ENCODE measurements around the gene SLC49A3. TPM values are rescaled to one million over a fixed set of nuclear protein-coding genes. Genes with fewer than 3 reads are reported as not detected.

SLC49A3 gene
- total and polyA plus RNA-seq, 10 of the 15 experiments (the other 5 are each of a cell fraction or from before 2014, with no cell fraction given), result 0.09 to 0.85 (median 0.18) TPM; not detected in 4

GRCh38 chr4:656436-657337 lies 32.3 kb downstream of the SLC49A3 start:
- Histone ChIP-seq H3K27ac (ENCODE audit: control insufficient read depth, insufficient read depth) (no peak overlapping the region), H3K36me3 (ENCODE audit: control insufficient read depth in 2 of 2, insufficient read depth in 2 of 2, low read length in 1 of 2) (no peaks in the 10 kb centered on the region), H3K4me1 (ENCODE audit: control insufficient read depth, insufficient read depth, low read length) (no peaks in the 10 kb centered on the region), H3K9ac (ENCODE audit: control insufficient read depth, insufficient read depth, low read length) (no peak overlapping the region), H3K4me2 (ENCODE audit: control insufficient read depth, insufficient read depth) (no peak overlapping the region), H3K79me2 (ENCODE audit: control insufficient read depth, insufficient read depth, low read length) (no peaks in the 10 kb centered on the region), H3K27me3 (replicated peaks in 1 of 2; ENCODE audit: control insufficient read depth in 2 of 2, insufficient read depth in 2 of 2, low read length in 1 of 2) (no peaks in the 10 kb centered on the region), H4K20me1 (ENCODE audit: control insufficient read depth, insufficient read depth) (no peaks in the 10 kb centered on the region), H3K4me3 (no peak overlapping the region), H2AFZ (ENCODE audit: control insufficient read depth, low read depth, low read length) (no peak overlapping the region), H3K9me3 (replicated peaks; ENCODE audit: control insufficient read depth, insufficient read depth, low read length) (no peaks in the 10 kb centered on the region; the same call in 2 of the 3 replicates)
- ChIA-PET POLR2A (no interaction called here), CTCF (no interaction called here), RAD21 (ENCODE audit: unreplicated experiment) (no interaction called here), SMC1A (ENCODE audit: uncharacterized antibody, unreplicated experiment) (no interaction called here)
- ATAC-seq (no peak), FAIRE-seq (no peak), DNase-seq (ENCODE audit: low read depth, low spot score) (no peak)
- 76% methylated on average over 46 of the region's 58 CpGs for WGBS (ENCODE audit: insufficient coverage, insufficient replicate concordance, low lambda C conversion rate, missing lambda C conversion rate)
- in situ Hi-C loops (cut with MboI), result no loop called here
- no peak for TF ChIP-seq MAX (IDR thresholded peaks at IDR 0.05; ENCODE audit: low read depth, low read length)
- TF ChIP-seq NKRF (conservative IDR thresholded peaks at IDR 0.05), result no peak
- no peak for TF ChIP-seq PRDM15 (CRISPR knock-in tag; IDR thresholded peaks at IDR 0.05)
- no peak for TF ChIP-seq CHD1 (IDR thresholded peaks at IDR 0.05; ENCODE audit: low read depth, low read length)
- TF ChIP-seq KLF5 (IDR thresholded peaks at IDR 0.05; ENCODE audit: partially characterized antibody), result no peak
- no peak for TF ChIP-seq EED (IDR thresholded peaks at IDR 0.05; ENCODE audit: low read depth)
- intact Hi-C loops (cut with micrococcal nuclease; ENCODE audit: unreplicated experiment), result no loop called here
- no TSS peak for BruUV-seq (replicated peaks)

All from GM12878 (cell line).